HG02870 (cell line): ENCODE data around the gene FAAH.

Experiments
- ATAC-seq: cut with Tn5 transposase; IDR thresholded peaks from one replicate; pipeline ENCODE4 v1.9.1; 2021; ENCODE audit warnings: mild to moderate bottlenecking, moderate library complexity; ENCODE audit not compliant: unreplicated experiment

The FAAH gene

GRCh38 chr1:46448109-46448911 is 54.2 kb downstream of the FAAH start:
- ATAC-seq: no peak

- no peak for ATAC-seq
These were observed 55.4 kb downstream of the FAAH start for GRCh38 chr1:46449223-46450159.

- no peak for ATAC-seq
These were observed 56.0 kb downstream of the FAAH start for GRCh38 chr1:46450160-46450517.

GRCh38 chr1:46451948-46452930 is 58.1 kb downstream of the FAAH start:
- no peak for ATAC-seq

GRCh38 chr1:46452931-46453325 is 58.8 kb downstream of the FAAH start:
- no peak for ATAC-seq

- no peak for ATAC-seq
These were observed 59.3 kb downstream of the FAAH start for GRCh38 chr1:46453449-46453848.

GRCh38 chr1:46455951-46456350 is 61.8 kb downstream of the FAAH start:
- ATAC-seq: no peak

GRCh38 chr1:46456411-46456963 is 62.4 kb downstream of the FAAH start:
- no peak for ATAC-seq

- ATAC-seq: no peak
These were observed 63.1 kb downstream of the FAAH start for GRCh38 chr1:46457178-46457577.

- ATAC-seq: no peak
These were observed 64.1 kb downstream of the FAAH start for GRCh38 chr1:46458190-46458589.

- ATAC-seq: no peak
These were observed 64.7 kb downstream of the FAAH start for GRCh38 chr1:46458846-46459245.

GRCh38 chr1:46459315-46459714 is 65.2 kb downstream of the FAAH start:
- ATAC-seq: no peak

- ATAC-seq: no peak
These were observed 67.1 kb downstream of the FAAH start for GRCh38 chr1:46461017-46461808.

GRCh38 chr1:46461809-46462448 is 67.8 kb downstream of the FAAH start:
- ATAC-seq: no peak
